ENCODE data around the gene R3HDM2.

DNA sequence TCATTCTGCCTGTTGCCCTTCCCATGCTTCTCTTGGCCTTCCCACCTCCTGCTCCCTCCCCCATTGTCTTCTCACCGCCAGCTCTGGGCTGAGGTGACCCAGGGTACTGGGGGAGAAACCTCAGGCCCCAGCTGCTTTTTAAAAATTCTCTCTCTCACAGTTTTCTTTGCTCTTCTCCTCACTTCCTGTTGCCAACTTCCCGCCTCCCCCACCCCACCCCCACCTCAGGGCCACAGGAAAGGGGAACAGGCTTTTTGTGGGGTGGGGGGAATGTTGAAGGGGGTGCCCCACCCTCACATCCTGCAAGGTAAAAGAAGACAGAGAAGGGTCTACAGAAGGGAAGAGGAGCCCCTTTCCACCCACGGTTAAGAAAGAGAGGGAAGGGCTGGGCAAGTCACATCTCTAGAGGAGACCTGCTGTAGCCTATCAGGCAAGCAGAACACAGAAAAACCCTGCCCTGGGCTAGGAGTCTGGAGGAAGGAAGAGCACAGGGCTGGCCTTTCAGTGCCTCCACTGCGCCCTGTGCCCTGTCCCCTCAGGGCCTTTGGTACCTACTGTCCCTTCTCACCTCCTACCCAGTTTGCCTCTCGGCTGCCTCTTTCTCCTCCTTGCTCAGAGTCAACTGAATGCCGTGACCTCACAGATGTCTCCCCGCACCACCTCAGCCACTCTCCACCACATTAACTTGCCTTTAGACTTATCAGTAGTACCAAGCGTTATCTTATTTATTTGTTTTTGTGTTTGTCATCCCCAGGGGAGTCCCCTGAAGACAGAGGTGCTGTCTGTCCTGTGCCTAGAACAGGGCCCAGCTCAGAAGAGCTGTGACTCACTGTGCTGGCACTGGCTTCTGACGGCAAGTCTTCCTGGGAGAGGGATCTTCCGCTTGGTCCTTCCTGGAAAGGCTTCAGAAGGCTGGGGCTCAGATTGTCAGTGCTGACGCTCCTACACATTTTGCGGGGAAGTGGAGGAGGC lies 47.2 kb upstream of the R3HDM2 start:
- TF ChIP-seq GATA3 (IDR thresholded peaks at IDR 0.05; ENCODE audit: low read depth, low read length) (no peak), GATA2 (IDR thresholded peaks at IDR 0.05; ENCODE audit: low read depth, low read length) (no peak)

Measured in SH-SY5Y (cell line).